BJ (cell line): ENCODE results near the gene TRIM50. TPM values are rescaled to one million over a fixed set of nuclear protein-coding genes. Genes with fewer than 3 reads are reported as not detected.

ENCODE experiments used
- CTCF ChIA-PET: fragments of 350-600 bp; formaldehyde crosslinking; extraction: SDS; loops from one replicate; lab custom pipeline; 2021; ENCODE audit warnings: antibody characterized with exemption, inconsistent platforms; lab: Yijun Ruan, JAX
- POLR2A ChIA-PET: fragments of 300-600 bp; sonication (Branson Sonifier 250); formaldehyde crosslinking; extraction: SDS; loops from one replicate; lab custom pipeline; 2021; ENCODE audit warnings: antibody characterized with exemption; lab: Charles Lee
- DNase-seq: peaks from one replicate; pipeline ENCODE4 v3.0.0-alpha.2; 2011; ENCODE audit warnings: low read depth
- H3K27me3 ChIP-seq: 2 replicates; pipeline ENCODE4 v1.6.0; 2011; ENCODE audit warnings: low read length; ENCODE audit not compliant: control insufficient read depth, insufficient read depth
- H3K36me3 ChIP-seq: 2 replicates; pipeline ENCODE4 v1.5.1; 2011; ENCODE audit warnings: low read length; ENCODE audit not compliant: control insufficient read depth, insufficient read depth
- H3K4me3 ChIP-seq: 2 replicates; pipeline ENCODE4 v1.5.1; 2011; ENCODE audit warnings: low read depth, mild to moderate bottlenecking, control low read depth, low read length
- CTCF ChIP-seq: IDR thresholded peaks from 2 replicates; pipeline ENCODE4 v1.5.1; 2011; ENCODE audit warnings: low read depth, mild to moderate bottlenecking, control low read depth, inconsistent platforms, low read length, moderate library complexity; ENCODE audit not compliant: insufficient read depth
- polyA plus RNA-seq: library from polyadenylated mRNA; depleted of rRNA; stranded (reverse); fragments of >200 nt; gene quantifications from 2 replicates; pipeline ENCODE4 v1.2.3, GENCODE V29; 2011

The TRIM50 gene
- polyA plus RNA-seq, 1 experiment: not detected

GRCh38 chr7:73354196-73354595, 26.3 kb upstream of the TRIM50 start:
- ChIA-PET CTCF (no interaction called here), POLR2A (no interaction called here)
- TF ChIP-seq CTCF: no peak
- Histone ChIP-seq H3K27me3 (peaks cover 1% of the 10 kb centered on the region; the same call in 1 of the 2 replicates), H3K4me3 (no peak overlapping the region), H3K36me3 (no peaks in the 10 kb centered on the region)
- no peak for DNase-seq

GRCh38 chr7:73353243-73353642, 25.4 kb upstream of the TRIM50 start:
- ChIA-PET CTCF (interaction anchor here (2.3 kb wide), 1 partner anchor 11 kb away, joined by 10 read pairs; no protein-coding TSS in a partner anchor), POLR2A (no interaction called here)
- Histone ChIP-seq H3K27me3 (peaks cover 1% of the 10 kb centered on the region; the same call in 1 of the 2 replicates), H3K36me3 (no peaks in the 10 kb centered on the region), H3K4me3 (no peak overlapping the region)
- no peak for TF ChIP-seq CTCF
- DNase-seq: no peak

GRCh38 chr7:73352784-73353183, 24.9 kb upstream of the TRIM50 start:
- no peak for DNase-seq
- no peak for TF ChIP-seq CTCF
- Histone ChIP-seq H3K27me3 (peaks cover 1% of the 10 kb centered on the region; the same call in 1 of the 2 replicates), H3K4me3 (no peak overlapping the region), H3K36me3 (no peaks in the 10 kb centered on the region)
- CTCF ChIA-PET: interaction anchor here (1.3 to 2.3 kb wide), 2 partner anchors 10 to 99 kb away, joined by 3 to 10 read pairs; no protein-coding TSS in a partner anchor
- POLR2A ChIA-PET: no interaction called here

- H3K36me3 ChIP-seq: no peaks in the 10 kb centered on the region
- no peak for TF ChIP-seq CTCF
- ChIA-PET POLR2A (no interaction called here), CTCF (interaction anchor here (0.9 to 2.3 kb wide), 5 partner anchors 9 to 100 kb away, joined by 3 to 10 read pairs (median 4); no protein-coding TSS in a partner anchor)
- no peak for DNase-seq
- no peak overlapping the region for H3K4me3 ChIP-seq
- peaks cover 1% of the 10 kb centered on the region; the same call in 1 of the 2 replicates for H3K27me3 ChIP-seq
Measured at GRCh38 chr7:73351447-73352167, 23.7 kb upstream of the TRIM50 start.

GRCh38 chr7:73350306-73351068, 22.6 kb upstream of the TRIM50 start:
- Histone ChIP-seq H3K27me3 (no peaks in the 10 kb centered on the region; the same call in 1 of the 2 replicates), H3K36me3 (no peaks in the 10 kb centered on the region), H3K4me3 (no peak overlapping the region)
- DNase-seq: no peak
- no peak for TF ChIP-seq CTCF
- CTCF ChIA-PET: interaction anchor here (0.9 to 1.9 kb wide), 3 partner anchors 8 to 36 kb away, joined by 4 to 5 read pairs (median 4); no protein-coding TSS in a partner anchor
- POLR2A ChIA-PET: no interaction called here
